Lung (tissue), 12 donors: ENCODE measurements around the gene SVOP. TPM values are rescaled to one million over a fixed set of nuclear protein-coding genes. Genes with fewer than 3 reads are reported as not detected.
"Not testable (repeated sequence)": the region's sequence is repeated elsewhere in the genome, so short reads cannot be mapped to it uniquely, and the experiment has no call there.

Experiments
- ATAC-seq: fragments of 200-7000 bp; cut with Tn5 transposase; one replicate; pipeline ENCODE4 v1.9.1; 2020; ENCODE audit warnings: moderate number of reproducible peaks; ENCODE audit not compliant: insufficient read depth, low FRiP score
- DNase-seq, 3 donors: peaks; one replicate each; pipeline ENCODE4 v3.0.0-alpha.2; 2013 to 2017
- H3K27ac ChIP-seq, 2 donors: one replicate each; pipeline ENCODE4 v1.5.1; 2013; ENCODE audit warnings: mild to moderate bottlenecking in 2 of 2, moderate library complexity in 2 of 2, control low read depth in 1 of 2, inconsistent platforms in 1 of 2, low read depth in 1 of 2, low read length in 1 of 2
- H3K27me3 ChIP-seq, 3 donors: one replicate each; pipeline ENCODE4 v1.5.1; 2013; ENCODE audit warnings: low read length in 2 of 3; ENCODE audit not compliant: control insufficient read depth in 3 of 3, insufficient read depth in 3 of 3
- H3K36me3 ChIP-seq, 4 donors: one replicate each; pipeline ENCODE4 v1.5.1; 2013; ENCODE audit warnings: low read length in 4 of 4, mild to moderate bottlenecking in 1 of 4, moderate library complexity in 1 of 4; ENCODE audit not compliant: control insufficient read depth in 4 of 4, insufficient read depth in 4 of 4
- H3K4me1 ChIP-seq, 5 donors: one replicate each; pipeline ENCODE4 v1.5.1; 2013; ENCODE audit warnings: low read length in 5 of 5, mild to moderate bottlenecking in 2 of 5, moderate library complexity in 1 of 5; ENCODE audit not compliant: control insufficient read depth in 5 of 5, insufficient read depth in 5 of 5
- H3K4me3 ChIP-seq: one replicate; pipeline ENCODE4 v1.5.1; 2013; ENCODE audit warnings: mild to moderate bottlenecking, control low read depth, moderate library complexity
- H3K9ac ChIP-seq, 2 donors: one replicate each; pipeline ENCODE4 v1.5.1; 2013; ENCODE audit warnings: low read length in 2 of 2, control low read depth in 1 of 2; ENCODE audit not compliant: insufficient read depth in 1 of 2
- H3K9me3 ChIP-seq, 4 donors: one replicate each; pipeline ENCODE4 v1.5.1; 2013; ENCODE audit warnings: low read length in 3 of 4, mild to moderate bottlenecking in 1 of 4, moderate library complexity in 1 of 4; ENCODE audit not compliant: control insufficient read depth in 4 of 4, insufficient read depth in 3 of 4
- WGBS, 2 donors: extraction: QIAGEN DNeasy Blood & Tissue Kit; methylation state at CpG; one replicate each; pipeline ENCODE4 v1.1.7; 2013; 5-methylcytosine and 5-hydroxymethylcytosine counted together
- polyA plus RNA-seq, 2 donors: library from polyadenylated mRNA; stranded (reverse); fragments of 200-250 nt; gene quantifications; one replicate each; pipeline ENCODE4 v1.2.1, GENCODE V29; 2013
- total RNA-seq, 2 donors: library from RNA; depleted of rRNA in 1 of 2; stranded (reverse); fragments of >200 nt in 1 of 2; gene quantifications; one replicate each; pipeline ENCODE4 v1.2.1, GENCODE V29; 2014 to 2021
- TF ChIP-seq, protein P1 (sequence below): IDR thresholded peaks from 2 replicates; pipeline ENCODE4 v1.5.1; 2012; ENCODE audit warnings: mild to moderate bottlenecking; ENCODE audit errors: control extremely low read depth, extremely low read depth
- donor health status: control.
- donor health status: control.
- donor health status: Bipolar disorder and iron deficiency.
- donor health status: healthy.
- donor health status: DM: yes; HTN: yes; CAD: no.

SVOP gene
- total and polyA plus RNA-seq, 4 donors = 0.11 TPM; not detected in 3

DNA sequence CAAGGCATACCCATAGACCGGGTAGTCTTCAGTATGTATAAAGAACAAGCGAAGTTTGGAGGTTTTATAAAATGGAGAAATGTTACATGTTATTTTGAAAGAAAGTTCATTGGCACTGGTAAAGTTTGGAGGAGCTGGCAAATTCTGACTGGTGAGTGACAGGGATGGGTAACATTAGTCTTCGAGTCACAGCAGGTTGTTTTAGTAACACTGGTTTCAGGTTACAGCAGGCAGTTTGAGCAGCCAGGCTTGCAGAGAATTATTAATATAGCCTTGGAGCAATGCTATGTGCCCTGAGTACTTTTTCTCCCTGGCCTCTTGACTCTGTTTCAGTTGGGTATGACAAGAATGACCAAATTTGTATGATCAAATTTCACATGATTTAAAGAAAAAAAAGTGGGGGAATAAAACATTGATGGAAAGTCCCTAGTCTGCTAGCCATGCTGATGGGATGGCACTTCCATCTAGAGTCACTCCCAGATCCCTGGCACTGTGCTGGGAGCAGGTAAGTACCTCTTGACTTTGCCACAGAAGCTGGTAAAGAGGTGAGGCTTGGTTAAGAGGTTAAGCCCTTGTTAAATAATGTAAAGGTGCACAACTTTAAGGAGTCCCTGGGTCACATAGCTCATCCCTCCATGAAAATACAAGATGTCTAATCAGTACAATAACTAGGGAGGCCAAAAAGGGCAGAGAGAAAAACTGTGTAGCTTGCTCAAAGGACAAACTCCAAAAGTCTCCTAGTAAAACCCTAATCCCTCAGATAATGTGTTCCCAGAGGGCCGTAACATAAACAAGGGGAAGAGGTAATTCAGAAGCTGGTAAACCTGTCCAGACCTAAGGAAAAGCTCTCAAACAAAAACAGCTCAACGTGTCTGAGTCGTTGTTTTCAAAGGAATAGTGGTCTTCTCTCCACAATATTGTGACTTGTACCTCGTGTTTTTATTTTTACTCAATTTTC lies 12.7 kb upstream of the SVOP start:
- DNase-seq (no peak), ATAC-seq (no peak)
- no peaks in the 10 kb centered on the region for H3K36me3 ChIP-seq
- H3K27me3 ChIP-seq = no peaks in the 10 kb centered on the region
- WGBS, 2 donors = 59 to 68% methylated on average over 7 of the region's 7 CpGs
- H3K9me3 ChIP-seq = no peaks in the 10 kb centered on the region
- H3K9ac ChIP-seq = no peak overlapping the region
- H3K4me1 ChIP-seq = no peaks in the 10 kb centered on the region
- TF ChIP-seq, protein P1, sequence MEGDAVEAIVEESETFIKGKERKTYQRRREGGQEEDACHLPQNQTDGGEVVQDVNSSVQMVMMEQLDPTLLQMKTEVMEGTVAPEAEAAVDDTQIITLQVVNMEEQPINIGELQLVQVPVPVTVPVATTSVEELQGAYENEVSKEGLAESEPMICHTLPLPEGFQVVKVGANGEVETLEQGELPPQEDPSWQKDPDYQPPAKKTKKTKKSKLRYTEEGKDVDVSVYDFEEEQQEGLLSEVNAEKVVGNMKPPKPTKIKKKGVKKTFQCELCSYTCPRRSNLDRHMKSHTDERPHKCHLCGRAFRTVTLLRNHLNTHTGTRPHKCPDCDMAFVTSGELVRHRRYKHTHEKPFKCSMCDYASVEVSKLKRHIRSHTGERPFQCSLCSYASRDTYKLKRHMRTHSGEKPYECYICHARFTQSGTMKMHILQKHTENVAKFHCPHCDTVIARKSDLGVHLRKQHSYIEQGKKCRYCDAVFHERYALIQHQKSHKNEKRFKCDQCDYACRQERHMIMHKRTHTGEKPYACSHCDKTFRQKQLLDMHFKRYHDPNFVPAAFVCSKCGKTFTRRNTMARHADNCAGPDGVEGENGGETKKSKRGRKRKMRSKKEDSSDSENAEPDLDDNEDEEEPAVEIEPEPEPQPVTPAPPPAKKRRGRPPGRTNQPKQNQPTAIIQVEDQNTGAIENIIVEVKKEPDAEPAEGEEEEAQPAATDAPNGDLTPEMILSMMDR = no peak
- H3K27ac ChIP-seq = no peak overlapping the region
- H3K4me3 ChIP-seq = no peak overlapping the region

DNA sequence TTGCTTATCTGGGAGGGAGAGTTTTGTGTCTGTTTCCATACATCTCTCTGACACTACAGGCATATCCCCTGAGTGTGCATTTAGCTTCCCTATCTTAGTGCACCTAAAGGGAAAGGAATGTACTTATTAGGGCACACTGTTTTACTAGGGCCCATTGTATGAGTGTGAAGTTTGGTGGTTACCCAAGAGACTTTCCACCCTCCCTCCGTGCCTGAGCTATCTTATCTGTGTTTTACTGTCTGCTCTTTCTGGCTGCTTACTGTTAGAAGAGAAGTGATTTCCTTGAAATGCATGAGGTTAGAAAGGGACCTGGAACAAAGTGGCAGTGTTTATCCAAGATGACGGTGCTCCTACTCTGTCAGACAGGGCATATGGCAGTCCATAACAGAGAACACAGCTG lies 8.5 kb upstream of the SVOP start:
- TF ChIP-seq, protein P1 = no peak
- Histone ChIP-seq H3K4me1 (no peaks in the 10 kb centered on the region), H3K36me3 (no peaks in the 10 kb centered on the region), H3K27ac (no peak overlapping the region), H3K9me3 (no peaks in the 10 kb centered on the region), H3K27me3 (no peaks in the 10 kb centered on the region), H3K4me3 (no peak overlapping the region), H3K9ac (no peak overlapping the region)
- WGBS, 2 donors = 55 to 77% methylated on average over 2 of the region's 2 CpGs
- ATAC-seq (no peak), DNase-seq (no peak)

DNA sequence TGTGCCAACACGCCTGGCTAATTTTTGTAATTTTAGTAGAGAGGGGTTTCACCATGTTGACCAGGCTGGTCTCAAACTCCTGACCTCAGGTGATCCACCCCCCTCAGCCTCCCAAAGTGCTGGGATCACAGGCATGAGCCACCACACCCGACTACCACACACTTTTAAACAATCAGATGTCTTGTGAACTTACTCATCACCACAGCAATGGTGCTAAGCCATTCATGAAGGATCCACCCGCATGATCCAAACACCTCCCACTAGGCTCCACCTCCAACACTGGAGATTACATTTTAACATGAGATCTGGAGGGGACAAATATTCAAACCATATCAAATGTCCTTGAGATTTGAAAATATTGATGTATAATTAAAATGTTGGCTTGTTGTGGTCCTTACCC lies 7.8 kb upstream of the SVOP start:
- WGBS, 2 donors = 50 to 56% methylated on average over 3 of the region's 3 CpGs
- ATAC-seq, H3K27ac ChIP-seq, H3K27me3 ChIP-seq, H3K9ac ChIP-seq, H3K4me3 ChIP-seq, H3K4me1 ChIP-seq, H3K9me3 ChIP-seq, DNase-seq, H3K36me3 ChIP-seq: not testable (repeated sequence)

DNA sequence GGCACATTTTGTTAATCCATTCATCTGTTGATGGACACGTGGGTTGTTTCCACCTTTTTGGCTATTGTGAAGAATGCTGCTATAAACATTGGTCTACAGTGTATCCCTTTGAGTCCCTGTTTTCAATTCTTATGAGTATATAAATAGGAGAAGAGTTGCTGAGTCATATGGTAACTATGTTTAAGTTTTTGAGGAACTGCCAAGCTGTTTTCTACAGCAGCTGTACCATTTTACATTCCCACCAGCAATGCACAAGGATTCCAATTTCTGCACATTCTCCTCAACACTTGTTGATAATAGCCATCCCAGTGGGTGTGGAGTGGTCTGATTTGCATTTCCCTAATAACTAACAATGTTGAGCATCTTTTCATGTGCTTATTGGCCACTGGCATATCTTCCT lies 6.9 kb upstream of the SVOP start:
- Histone ChIP-seq H3K27ac (no peak overlapping the region), H3K4me3 (no peak overlapping the region), H3K9ac (no peak overlapping the region), H3K9me3 (peaks cover 0 to 2% (median 0%) of the 10 kb centered on the region in 4 donors), H3K27me3 (no peaks in the 10 kb centered on the region), H3K36me3 (no peaks in the 10 kb centered on the region), H3K4me1 (no peaks in the 10 kb centered on the region)
- ATAC-seq = no peak
- TF ChIP-seq, protein P1 = no peak
- DNase-seq = peak in 2 of 3 donors; percentile 25 to 42
- 24 to 30% methylated on average over 1 of the region's 1 CpG for WGBS, 2 donors
